HepG2 (cell line): ENCODE results near the gene AGPAT2. TPM values are rescaled to one million over a fixed set of nuclear protein-coding genes. Genes with fewer than 3 reads are reported as not detected.

Experiments
- ATAC-seq: fragments of 200-7000 bp; cut with Tn5 transposase; 3 replicates; pipeline ENCODE4 v1.9.1; 2020; ENCODE audit warnings: mild to moderate bottlenecking, moderate library complexity
- BruUV-seq: library from RNA; stranded (reverse); fragments of 400-500 nt; replicated peaks from 2 replicates; lab custom pipeline; 2021; lab: Mats Ljungman, UMichigan
- CTCF ChIA-PET: fragments of 300-600 bp; formaldehyde crosslinking; extraction: SDS; loops from one replicate; lab custom pipeline; 2021; ENCODE audit warnings: low total read pairs, inconsistent platforms, low intra/inter-chr PET ratio; lab: Yijun Ruan, JAX
- POLR2A ChIA-PET: fragments of 350-600 bp; sonication (Branson Sonifier 250); formaldehyde crosslinking; loops from one replicate; lab custom pipeline; 2020; ENCODE audit warnings: antibody characterized with exemption, inconsistent platforms; lab: Yijun Ruan, JAX
- DNase-seq: peaks from one replicate; pipeline ENCODE4 v3.0.0-alpha.2; 2015; ENCODE audit warnings: low spot score
- FAIRE-seq: peaks from 3 replicates; lab custom pipeline; 2011; peaks lifted over from hg19 to GRCh38; lab: Jason Lieb, UNC
- H2AFZ ChIP-seq: one replicate; pipeline ENCODE4 v1.6.1; 2011; ENCODE audit warnings: low read length, inconsistent platforms
- H3K27ac ChIP-seq: fragments of 300-600 bp; 3 replicates; pipeline ENCODE4 v1.8.0; 2011; ENCODE audit warnings: mixed run types, mild to moderate bottlenecking, mixed read lengths, low read length, inconsistent platforms; ENCODE audit not compliant: insufficient read depth; ENCODE audit errors: extremely low read length
- H3K27me3 ChIP-seq, 2 experiments: fragments of 200-600 bp in 1 of 2; 2 replicates in 1 of 2; 3 replicates in 1 of 2; pipeline versions ENCODE4 v1.6.0 to v1.8.0; 2011; ENCODE audit warnings: low read length in 2 of 2, mild to moderate bottlenecking in 2 of 2, moderate library complexity in 2 of 2, inconsistent platforms in 1 of 2; ENCODE audit not compliant: insufficient read depth in 2 of 2, control insufficient read depth in 1 of 2
- H3K36me3 ChIP-seq, 2 experiments: fragments of 200-600 bp in 1 of 2; replicated peaks in 1 of 2; 2 replicates in 1 of 2; 3 replicates in 1 of 2; pipeline versions ENCODE4 v1.5.1 to v1.8.0; 2011; ENCODE audit warnings: low read length in 2 of 2, inconsistent platforms in 1 of 2; ENCODE audit not compliant: insufficient read depth in 2 of 2, control insufficient read depth in 1 of 2
- H3K4me1 ChIP-seq: 2 replicates; pipeline ENCODE4 v1.5.1; 2012; ENCODE audit warnings: low read length, inconsistent platforms; ENCODE audit not compliant: insufficient read depth
- H3K4me2 ChIP-seq: 2 replicates; pipeline ENCODE4 v1.6.0; 2011; ENCODE audit warnings: low read depth, low read length, inconsistent platforms
- H3K4me3 ChIP-seq, 3 experiments: fragments of 200-600 bp in 1 of 3; sonication (generic), shearing (Covaris generic) in 1 of 3; replicated peaks in 1 of 3; 2 replicates each; pipeline ENCODE4 v1.5.1; 2011 to 2016; ENCODE audit warnings: low read length in 3 of 3, inconsistent platforms in 2 of 3, low read depth in 2 of 3, mild to moderate bottlenecking in 2 of 3, control low read depth in 1 of 3, mixed read lengths in 1 of 3; ENCODE audit not compliant: insufficient read depth in 1 of 3
- H3K79me2 ChIP-seq: one replicate; pipeline ENCODE4 v1.6.1; 2011; ENCODE audit warnings: low read length, inconsistent platforms; ENCODE audit not compliant: insufficient read depth
- H3K9ac ChIP-seq: 2 replicates; pipeline ENCODE4 v1.6.0; 2011; ENCODE audit warnings: mild to moderate bottlenecking, low read depth, low read length, inconsistent platforms; ENCODE audit not compliant: insufficient read depth
- H3K9me3 ChIP-seq: 2 replicates; pipeline ENCODE4 v1.5.1; 2012; ENCODE audit warnings: mild to moderate bottlenecking, low read length
- H4K20me1 ChIP-seq: 2 replicates; pipeline ENCODE4 v1.6.0; 2011; ENCODE audit warnings: inconsistent platforms, mild to moderate bottlenecking, low read length, moderate library complexity; ENCODE audit not compliant: insufficient read depth
- E2F5 ChIP-seq: sonication (generic); formaldehyde crosslinking; conservative IDR thresholded peaks from 2 replicates; pipeline ENCODE4 v1.4.0; 2020; ENCODE audit warnings: missing genetic modification reagents
- HDAC1 ChIP-seq: sonication (generic); formaldehyde crosslinking; IDR thresholded peaks from 2 replicates; pipeline ENCODE4 v1.5.1; 2020; ENCODE audit warnings: mild to moderate bottlenecking, missing genetic modification reagents
- KDM6A ChIP-seq: IDR thresholded peaks from 2 replicates; pipeline ENCODE4 v1.6.1; 2016; ENCODE audit warnings: low read depth
- ZBTB7B ChIP-seq: sonication (generic); formaldehyde crosslinking; IDR thresholded peaks from 2 replicates; pipeline ENCODE4 v1.4.0; 2020; ENCODE audit warnings: missing genetic modification reagents
- ZKSCAN8 ChIP-seq: IDR thresholded peaks from 2 replicates; pipeline ENCODE4 v1.6.1; 2016; ENCODE audit warnings: borderline replicate concordance, missing genetic modification reagents, missing compliant biosample characterization
- ZNF317 ChIP-seq: sonication (generic); formaldehyde crosslinking; IDR thresholded peaks from 2 replicates; pipeline ENCODE4 v1.5.0; 2020; ENCODE audit warnings: mild to moderate bottlenecking, missing genetic modification reagents
- ZNF556 ChIP-seq: sonication (generic); formaldehyde crosslinking; IDR thresholded peaks from 2 replicates; pipeline ENCODE4 v1.4.0; 2020; ENCODE audit warnings: mild to moderate bottlenecking, missing genetic modification reagents, borderline replicate concordance
- ZNF557 ChIP-seq: sonication (generic); formaldehyde crosslinking; IDR thresholded peaks from 2 replicates; pipeline ENCODE4 v1.4.0; 2020; ENCODE audit warnings: missing genetic modification reagents
- ZNF580 ChIP-seq: IDR thresholded peaks from 2 replicates; pipeline ENCODE4 v1.6.1; 2016; ENCODE audit warnings: low read depth, borderline replicate concordance
- ZSCAN25 ChIP-seq: sonication (generic); formaldehyde crosslinking; IDR thresholded peaks from 2 replicates; pipeline ENCODE4 v1.8.0; 2022; ENCODE audit warnings: mild to moderate bottlenecking, missing genetic modification reagents
- WGBS: methylation state at CpG from one replicate; pipeline ENCODE4 v1.1.6; 2017; ENCODE audit warnings: low lambda C conversion rate; 5-methylcytosine and 5-hydroxymethylcytosine counted together
- in situ Hi-C: cut with HindIII; loops from 2 replicates; pipeline ENCODE4 v1.10.0; 2017; ENCODE audit warnings: low pct_unique_long_range_greater_than_20kb; ENCODE audit not compliant: extremely low pct_ligation_motif_present
- intact Hi-C: fragments of 100-400 bp; cut with micrococcal nuclease; formaldehyde crosslinking; loops from one replicate; pipeline ENCODE4 v1.10.0; 2022; ENCODE audit not compliant: unreplicated experiment
- polyA plus RNA-seq, 8 experiments: library from polyadenylated mRNA; depleted of rRNA in 3 of 8; stranded (reverse) in 7 of 8; unstranded in 1 of 8; fragments of >200 nt; fragmentation: Illumina TruSeq in 4 of 8; extraction: Trizol in 4 of 8; gene quantifications; 2 replicates each; pipeline versions ENCODE4 v1.2.1 to v1.2.3, GENCODE V29; 2011 to 2016; ENCODE audit warnings: low read depth in 4 of 8, missing spikeins in 1 of 8, mixed read lengths in 1 of 8; ENCODE audit not compliant: insufficient read depth in 1 of 8
- total RNA-seq, 5 experiments: library from RNA; depleted of rRNA; stranded (reverse); fragments of >200 nt; fragmentation: Illumina TruSeq; extraction: Trizol; gene quantifications; 2 replicates each; pipeline ENCODE4 v1.2.3, GENCODE V29; 2016; ENCODE audit warnings: low read depth in 1 of 5
- TF ChIP-seq, protein P1 (sequence below): sonication (generic); formaldehyde crosslinking; IDR thresholded peaks from 2 replicates; pipeline ENCODE4 v1.5.0; 2020; ENCODE audit warnings: mild to moderate bottlenecking, missing genetic modification reagents, borderline replicate concordance
- TF ChIP-seq, protein P2 (sequence below): sonication (generic); formaldehyde crosslinking; IDR thresholded peaks from 2 replicates; pipeline ENCODE4 v1.4.0; 2020; ENCODE audit warnings: low read depth, mild to moderate bottlenecking, missing genetic modification reagents

Gene AGPAT2
- total and polyA plus RNA-seq, 2 of the 13 experiments (the other 11 are each of a cell fraction or from before 2014, with no cell fraction given) = 3.9 to 25.8 TPM

- no peak for ATAC-seq
- H4K20me1 ChIP-seq = no peaks in the 10 kb centered on the region
- H3K27me3 ChIP-seq = peaks cover 22 to 55% of the 10 kb centered on the region in 2 experiments; a peak in 4 of 5 replicates
- ChIA-PET CTCF (no interaction called here), POLR2A (no interaction called here)
- H3K4me2 ChIP-seq = no peak overlapping the region
- no peak for DNase-seq
- H3K4me1 ChIP-seq = peaks cover 18% of the 10 kb centered on the region
- H2AFZ ChIP-seq = no peak overlapping the region
- TF ChIP-seq ZNF557 (CRISPR knock-in tag) (no peak), ZNF317 (no peak), ZNF556 (CRISPR knock-in tag) (no peak), ZKSCAN8 (CRISPR knock-in tag) (no peak), ZSCAN25 (CRISPR knock-in tag) (no peak), E2F5 (CRISPR knock-in tag) (no peak), HDAC1 (CRISPR knock-in tag) (no peak), ZNF580 (no peak), KDM6A (CRISPR knock-in tag) (no peak), ZBTB7B (CRISPR knock-in tag) (no peak)
- TF ChIP-seq, protein P1, sequence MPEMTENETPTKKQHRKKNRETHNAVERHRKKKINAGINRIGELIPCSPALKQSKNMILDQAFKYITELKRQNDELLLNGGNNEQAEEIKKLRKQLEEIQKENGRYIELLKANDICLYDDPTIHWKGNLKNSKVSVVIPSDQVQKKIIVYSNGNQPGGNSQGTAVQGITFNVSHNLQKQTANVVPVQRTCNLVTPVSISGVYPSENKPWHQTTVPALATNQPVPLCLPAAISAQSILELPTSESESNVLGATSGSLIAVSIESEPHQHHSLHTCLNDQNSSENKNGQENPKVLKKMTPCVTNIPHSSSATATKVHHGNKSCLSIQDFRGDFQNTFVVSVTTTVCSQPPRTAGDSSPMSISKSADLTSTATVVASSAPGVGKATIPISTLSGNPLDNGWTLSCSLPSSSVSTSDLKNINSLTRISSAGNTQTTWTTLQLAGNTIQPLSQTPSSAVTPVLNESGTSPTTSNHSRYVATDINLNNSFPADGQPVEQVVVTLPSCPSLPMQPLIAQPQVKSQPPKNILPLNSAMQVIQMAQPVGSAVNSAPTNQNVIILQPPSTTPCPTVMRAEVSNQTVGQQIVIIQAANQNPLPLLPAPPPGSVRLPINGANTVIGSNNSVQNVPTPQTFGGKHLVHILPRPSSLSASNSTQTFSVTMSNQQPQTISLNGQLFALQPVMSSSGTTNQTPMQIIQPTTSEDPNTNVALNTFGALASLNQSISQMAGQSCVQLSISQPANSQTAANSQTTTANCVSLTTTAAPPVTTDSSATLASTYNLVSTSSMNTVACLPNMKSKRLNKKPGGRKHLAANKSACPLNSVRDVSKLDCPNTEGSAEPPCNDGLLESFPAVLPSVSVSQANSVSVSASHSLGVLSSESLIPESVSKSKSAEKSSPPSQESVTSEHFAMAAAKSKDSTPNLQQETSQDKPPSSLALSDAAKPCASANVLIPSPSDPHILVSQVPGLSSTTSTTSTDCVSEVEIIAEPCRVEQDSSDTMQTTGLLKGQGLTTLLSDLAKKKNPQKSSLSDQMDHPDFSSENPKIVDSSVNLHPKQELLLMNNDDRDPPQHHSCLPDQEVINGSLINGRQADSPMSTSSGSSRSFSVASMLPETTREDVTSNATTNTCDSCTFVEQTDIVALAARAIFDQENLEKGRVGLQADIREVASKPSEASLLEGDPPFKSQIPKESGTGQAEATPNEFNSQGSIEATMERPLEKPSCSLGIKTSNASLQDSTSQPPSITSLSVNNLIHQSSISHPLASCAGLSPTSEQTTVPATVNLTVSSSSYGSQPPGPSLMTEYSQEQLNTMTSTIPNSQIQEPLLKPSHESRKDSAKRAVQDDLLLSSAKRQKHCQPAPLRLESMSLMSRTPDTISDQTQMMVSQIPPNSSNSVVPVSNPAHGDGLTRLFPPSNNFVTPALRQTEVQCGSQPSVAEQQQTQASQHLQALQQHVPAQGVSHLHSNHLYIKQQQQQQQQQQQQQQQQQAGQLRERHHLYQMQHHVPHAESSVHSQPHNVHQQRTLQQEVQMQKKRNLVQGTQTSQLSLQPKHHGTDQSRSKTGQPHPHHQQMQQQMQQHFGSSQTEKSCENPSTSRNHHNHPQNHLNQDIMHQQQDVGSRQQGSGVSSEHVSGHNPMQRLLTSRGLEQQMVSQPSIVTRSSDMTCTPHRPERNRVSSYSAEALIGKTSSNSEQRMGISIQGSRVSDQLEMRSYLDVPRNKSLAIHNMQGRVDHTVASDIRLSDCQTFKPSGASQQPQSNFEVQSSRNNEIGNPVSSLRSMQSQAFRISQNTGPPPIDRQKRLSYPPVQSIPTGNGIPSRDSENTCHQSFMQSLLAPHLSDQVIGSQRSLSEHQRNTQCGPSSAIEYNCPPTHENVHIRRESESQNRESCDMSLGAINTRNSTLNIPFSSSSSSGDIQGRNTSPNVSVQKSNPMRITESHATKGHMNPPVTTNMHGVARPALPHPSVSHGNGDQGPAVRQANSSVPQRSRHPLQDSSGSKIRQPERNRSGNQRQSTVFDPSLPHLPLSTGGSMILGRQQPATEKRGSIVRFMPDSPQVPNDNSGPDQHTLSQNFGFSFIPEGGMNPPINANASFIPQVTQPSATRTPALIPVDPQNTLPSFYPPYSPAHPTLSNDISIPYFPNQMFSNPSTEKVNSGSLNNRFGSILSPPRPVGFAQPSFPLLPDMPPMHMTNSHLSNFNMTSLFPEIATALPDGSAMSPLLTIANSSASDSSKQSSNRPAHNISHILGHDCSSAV (CRISPR knock-in tag) = no peak
- TF ChIP-seq, protein P2, sequence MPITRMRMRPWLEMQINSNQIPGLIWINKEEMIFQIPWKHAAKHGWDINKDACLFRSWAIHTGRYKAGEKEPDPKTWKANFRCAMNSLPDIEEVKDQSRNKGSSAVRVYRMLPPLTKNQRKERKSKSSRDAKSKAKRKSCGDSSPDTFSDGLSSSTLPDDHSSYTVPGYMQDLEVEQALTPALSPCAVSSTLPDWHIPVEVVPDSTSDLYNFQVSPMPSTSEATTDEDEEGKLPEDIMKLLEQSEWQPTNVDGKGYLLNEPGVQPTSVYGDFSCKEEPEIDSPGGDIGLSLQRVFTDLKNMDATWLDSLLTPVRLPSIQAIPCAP (CRISPR knock-in tag) = no peak
- no peak overlapping the region for H3K27ac ChIP-seq
- no TSS peak for BruUV-seq
- H3K79me2 ChIP-seq = no peaks in the 10 kb centered on the region
- no peak overlapping the region for H3K9ac ChIP-seq
- H3K4me3 ChIP-seq = no peak overlapping the region
- intact Hi-C loops = no loop called here
- H3K36me3 ChIP-seq = no peaks in the 10 kb centered on the region
- no peak for FAIRE-seq
- WGBS = 71% methylated on average over 10 of the region's 11 CpGs
- H3K9me3 ChIP-seq = no peaks in the 10 kb centered on the region
- in situ Hi-C loops = no loop called here
Measured at GRCh38 chr9:136651860-136652259, 35.4 kb downstream of the AGPAT2 start.
